ENCODE data around the gene DAW1. TPM values are rescaled to one million over a fixed set of nuclear protein-coding genes. Genes with fewer than 3 reads are reported as not detected.
"Not testable (repeated sequence)": the region's sequence is repeated elsewhere in the genome, so short reads cannot be mapped to it uniquely, and the experiment has no call there.

Gene DAW1
- total RNA-seq, 2 experiments from 2014 or later = not detected

DNA sequence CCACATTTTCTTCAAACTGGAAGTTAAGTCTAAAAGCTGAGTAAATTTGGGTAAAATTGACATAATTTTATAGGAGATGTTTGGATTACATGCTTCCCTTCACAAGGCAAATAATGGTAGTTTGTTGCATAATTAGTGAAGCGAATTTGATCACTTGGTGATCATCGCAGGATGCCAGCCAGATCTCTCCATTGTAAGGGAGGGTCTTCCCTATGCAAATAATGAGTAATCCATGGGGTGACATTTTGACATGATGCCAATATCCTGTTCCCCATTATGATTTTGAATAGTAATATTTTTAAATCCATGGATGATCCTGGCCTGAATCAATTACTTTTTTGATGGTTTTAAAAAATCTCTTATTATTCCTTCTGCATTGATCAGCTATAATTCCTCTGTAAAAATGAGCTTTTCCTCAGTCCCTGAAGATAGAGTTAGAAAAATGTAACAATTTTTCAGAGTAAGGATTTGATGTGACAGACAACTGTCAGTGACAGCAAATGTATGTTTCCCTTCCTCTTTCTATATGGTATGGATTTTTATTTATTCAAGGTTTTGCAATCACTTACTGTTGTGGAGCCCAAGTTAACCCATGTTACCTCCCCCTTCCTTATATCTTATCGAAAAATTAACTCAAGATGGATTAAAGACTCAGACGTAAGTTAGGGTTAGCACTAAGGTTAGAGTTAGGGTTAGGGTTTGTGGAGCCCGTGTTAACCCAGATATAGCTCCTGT is 36.3 kb upstream of the DAW1 start:
- ATAC-seq (no peak), DNase-seq (no peak)
- ChIA-PET CTCF (interaction anchor here (1.2 kb wide), 1 partner anchor 55 kb away, joined by 3 read pairs; no protein-coding TSS in a partner anchor), POLR2A (no interaction called here)
- peaks cover 8% of the 10 kb centered on the region for H3K27me3 Mint-ChIP-seq
- no peak overlapping the region for H3K4me3 Mint-ChIP-seq
- no peak overlapping the region for H3K27ac Mint-ChIP-seq
- no peaks in the 10 kb centered on the region for H3K36me3 Mint-ChIP-seq (ENCODE audit: low read depth)
- TF ChIP-seq, protein P1, sequence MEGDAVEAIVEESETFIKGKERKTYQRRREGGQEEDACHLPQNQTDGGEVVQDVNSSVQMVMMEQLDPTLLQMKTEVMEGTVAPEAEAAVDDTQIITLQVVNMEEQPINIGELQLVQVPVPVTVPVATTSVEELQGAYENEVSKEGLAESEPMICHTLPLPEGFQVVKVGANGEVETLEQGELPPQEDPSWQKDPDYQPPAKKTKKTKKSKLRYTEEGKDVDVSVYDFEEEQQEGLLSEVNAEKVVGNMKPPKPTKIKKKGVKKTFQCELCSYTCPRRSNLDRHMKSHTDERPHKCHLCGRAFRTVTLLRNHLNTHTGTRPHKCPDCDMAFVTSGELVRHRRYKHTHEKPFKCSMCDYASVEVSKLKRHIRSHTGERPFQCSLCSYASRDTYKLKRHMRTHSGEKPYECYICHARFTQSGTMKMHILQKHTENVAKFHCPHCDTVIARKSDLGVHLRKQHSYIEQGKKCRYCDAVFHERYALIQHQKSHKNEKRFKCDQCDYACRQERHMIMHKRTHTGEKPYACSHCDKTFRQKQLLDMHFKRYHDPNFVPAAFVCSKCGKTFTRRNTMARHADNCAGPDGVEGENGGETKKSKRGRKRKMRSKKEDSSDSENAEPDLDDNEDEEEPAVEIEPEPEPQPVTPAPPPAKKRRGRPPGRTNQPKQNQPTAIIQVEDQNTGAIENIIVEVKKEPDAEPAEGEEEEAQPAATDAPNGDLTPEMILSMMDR (IDR thresholded peaks at IDR 0.05) = no peak
- no peaks in the 10 kb centered on the region for H3K4me1 Mint-ChIP-seq (ENCODE audit: low read depth)
- intact Hi-C loops (cut with micrococcal nuclease) = no loop called here
- H3K9me3 Mint-ChIP-seq = no peaks in the 10 kb centered on the region

GRCh38 chr2:227839339-227840129 is 31.9 kb upstream of the DAW1 start:
- CTCF ChIA-PET; H3K9me3 Mint-ChIP-seq; H3K27me3 Mint-ChIP-seq; intact Hi-C loops (cut with micrococcal nuclease); ATAC-seq; H3K4me1 Mint-ChIP-seq (ENCODE audit: low read depth); H3K4me3 Mint-ChIP-seq; H3K36me3 Mint-ChIP-seq (ENCODE audit: low read depth); H3K27ac Mint-ChIP-seq; POLR2A ChIA-PET; DNase-seq: not testable (repeated sequence)

- DNase-seq (no peak), ATAC-seq (no peak)
- intact Hi-C loops (cut with micrococcal nuclease) = no loop called here
- H3K27me3 Mint-ChIP-seq = no peaks in the 10 kb centered on the region
- POLR2A ChIA-PET = interaction anchor here (1.1 kb wide), 1 partner anchor 16 kb away, joined by 3 read pairs; no protein-coding TSS in a partner anchor
- CTCF ChIA-PET = no interaction called here
- peak overlapping the region; percentile 63 for H3K27ac Mint-ChIP-seq
- no peaks in the 10 kb centered on the region for H3K36me3 Mint-ChIP-seq (ENCODE audit: low read depth)
- TF ChIP-seq, protein P1 (IDR thresholded peaks at IDR 0.05) = no peak
- no peaks in the 10 kb centered on the region for H3K4me1 Mint-ChIP-seq (ENCODE audit: low read depth)
- no peak overlapping the region for H3K4me3 Mint-ChIP-seq
- H3K9me3 Mint-ChIP-seq = no peaks in the 10 kb centered on the region
Measured at GRCh38 chr2:227846831-227847230, 24.6 kb upstream of the DAW1 start.

GRCh38 chr2:227848146-227848545 is 23.3 kb upstream of the DAW1 start:
- DNase-seq (no peak), ATAC-seq (no peak)
- TF ChIP-seq, protein P1 (IDR thresholded peaks at IDR 0.05) = no peak
- no peaks in the 10 kb centered on the region for H3K27me3 Mint-ChIP-seq
- peak overlapping the region; percentile 47 for H3K27ac Mint-ChIP-seq
- no peaks in the 10 kb centered on the region for H3K4me1 Mint-ChIP-seq (ENCODE audit: low read depth)
- ChIA-PET POLR2A (no interaction called here), CTCF (interaction anchor here (1.0 kb wide), 1 partner anchor 13 kb away, joined by 3 read pairs; no protein-coding TSS in a partner anchor)
- no peaks in the 10 kb centered on the region for H3K9me3 Mint-ChIP-seq
- peak overlapping the region; percentile 47 for H3K4me3 Mint-ChIP-seq
- H3K36me3 Mint-ChIP-seq (ENCODE audit: low read depth) = no peaks in the 10 kb centered on the region
- intact Hi-C loops (cut with micrococcal nuclease) = no loop called here

GRCh38 chr2:227848586-227848985 is 22.8 kb upstream of the DAW1 start:
- Mint-ChIP-seq H3K27me3 (no peaks in the 10 kb centered on the region), H3K36me3 (ENCODE audit: low read depth) (no peaks in the 10 kb centered on the region), H3K4me1 (ENCODE audit: low read depth) (no peaks in the 10 kb centered on the region), H3K9me3 (no peaks in the 10 kb centered on the region), H3K4me3 (peak overlapping the region; percentile 47), H3K27ac (peak overlapping the region; percentile 66)
- ATAC-seq = peak; percentile 64
- TF ChIP-seq, protein P1 (IDR thresholded peaks at IDR 0.05) = no peak
- ChIA-PET CTCF (interaction anchor here (1.0 kb wide), 1 partner anchor 13 kb away, joined by 3 read pairs; no protein-coding TSS in a partner anchor), POLR2A (no interaction called here)
- intact Hi-C loops (cut with micrococcal nuclease) = no loop called here
- no peak for DNase-seq
